Neural cell (in vitro differentiated cells): ENCODE data around the gene TMEM134. TPM values are rescaled to one million over a fixed set of nuclear protein-coding genes. Genes with fewer than 3 reads are reported as not detected.

Experiments
- H2AFZ ChIP-seq: fragments of 200-600, 300-800 bp; sonication (generic), shearing (Covaris generic); 2 replicates; pipeline ENCODE4 v1.6.0; 2014; ENCODE audit warnings: low read depth, mild to moderate bottlenecking, antibody characterized with exemption, low read length, moderate library complexity
- H3F3A ChIP-seq: fragments of 200-600 bp; shearing (Covaris generic); 2 replicates; pipeline ENCODE4 v1.6.1; 2016; ENCODE audit warnings: mild to moderate bottlenecking, moderate library complexity, mixed read lengths, antibody characterized with exemption, low read length; ENCODE audit not compliant: insufficient read depth, poor library complexity, severe bottlenecking
- H3K27ac ChIP-seq: fragments of 200-600, 300-800 bp; sonication (generic), shearing (Covaris generic); 2 replicates; pipeline ENCODE4 v1.5.1; 2014; ENCODE audit warnings: mild to moderate bottlenecking, low read length, moderate library complexity
- H3K27me3 ChIP-seq: fragments of 300-800, 200-600 bp; sonication (generic), shearing (Covaris generic); 2 replicates; pipeline ENCODE4 v1.6.0; 2014; ENCODE audit warnings: mild to moderate bottlenecking, low read depth, low read length, moderate library complexity; ENCODE audit not compliant: insufficient read depth
- H3K36me3 ChIP-seq: fragments of 300-800, 200-600 bp; sonication (generic), shearing (Covaris generic); 2 replicates; pipeline ENCODE4 v1.5.1; 2014; ENCODE audit warnings: mild to moderate bottlenecking, antibody characterized with exemption, low read length, moderate library complexity; ENCODE audit not compliant: insufficient read depth
- H3K4me2 ChIP-seq: fragments of 300-800, 200-600 bp; sonication (generic), shearing (Covaris generic); 2 replicates; pipeline ENCODE4 v1.6.0; 2014; ENCODE audit warnings: mild to moderate bottlenecking, low read length
- H3K4me3 ChIP-seq: fragments of 300-800, 200-600 bp; sonication (generic), shearing (Covaris generic); 2 replicates; pipeline ENCODE4 v1.5.1; 2014; ENCODE audit warnings: mild to moderate bottlenecking, low read length, moderate library complexity
- H3K79me2 ChIP-seq: fragments of 200-600 bp; shearing (Covaris generic); replicated peaks from 2 replicates; pipeline ENCODE4 v1.6.0; 2014; ENCODE audit warnings: mild to moderate bottlenecking, low read length, moderate library complexity; ENCODE audit not compliant: insufficient read depth
- H3K9ac ChIP-seq: fragments of 300-800, 200-600 bp; sonication (generic), shearing (Covaris generic); 2 replicates; pipeline ENCODE4 v1.6.1; 2016; ENCODE audit warnings: mild to moderate bottlenecking, low read length, mixed read lengths
- H3K9me2 ChIP-seq: fragments of 200-600 bp; shearing (Covaris generic); 2 replicates; pipeline ENCODE4 v1.6.1; 2016; ENCODE audit warnings: mild to moderate bottlenecking, low read length, mixed read lengths; ENCODE audit not compliant: insufficient read depth
- H3K9me3 ChIP-seq: fragments of 200-600, 300-800 bp; sonication (generic), shearing (Covaris generic); 2 replicates; pipeline ENCODE4 v1.6.1; 2016; ENCODE audit warnings: mild to moderate bottlenecking, mixed run types, low read length, moderate library complexity, mixed read lengths
- H4K20me1 ChIP-seq: fragments of 200-600 bp; shearing (Covaris generic); 2 replicates; pipeline ENCODE4 v1.6.1; 2016; ENCODE audit warnings: mild to moderate bottlenecking, mixed run types; ENCODE audit not compliant: insufficient read depth
- EP300 ChIP-seq: fragments of 450-650 bp; conservative IDR thresholded peaks from 2 replicates; pipeline ENCODE4 v1.6.1; 2014; ENCODE audit warnings: antibody characterized with exemption, mild to moderate bottlenecking, moderate library complexity; ENCODE audit not compliant: poor library complexity, severe bottlenecking
- EZH2 ChIP-seq: fragments of 200-600, 300-800 bp; shearing (Covaris generic), sonication (generic); IDR thresholded peaks from 2 replicates; pipeline ENCODE4 v1.6.1; 2014; ENCODE audit warnings: antibody characterized with exemption, low read length, borderline replicate concordance, mild to moderate bottlenecking; ENCODE audit not compliant: insufficient read depth, poor library complexity, severe bottlenecking
- MXI1 ChIP-seq: fragments of 450-650 bp; conservative IDR thresholded peaks from 2 replicates; pipeline ENCODE4 v1.6.1; 2014; ENCODE audit warnings: antibody characterized with exemption, mild to moderate bottlenecking; ENCODE audit not compliant: poor library complexity, severe bottlenecking
- POLR2AphosphoS5 ChIP-seq: IDR thresholded peaks from 2 replicates; pipeline ENCODE4 v1.6.1; 2012
- RAD21 ChIP-seq: fragments of 450-650 bp; conservative IDR thresholded peaks from 2 replicates; pipeline ENCODE4 v1.6.1; 2014; ENCODE audit warnings: antibody characterized with exemption, mild to moderate bottlenecking, moderate library complexity
- SMC3 ChIP-seq: fragments of 450-650 bp; conservative IDR thresholded peaks from 2 replicates; pipeline ENCODE4 v1.6.1; 2014; ENCODE audit warnings: antibody characterized with exemption, mild to moderate bottlenecking, moderate library complexity; ENCODE audit not compliant: poor library complexity
- TAF1 ChIP-seq: IDR thresholded peaks from 2 replicates; pipeline ENCODE4 v1.6.1; 2012; ENCODE audit warnings: low read depth
- polyA plus RNA-seq: library from polyadenylated mRNA; depleted of rRNA; stranded (reverse); fragments of >200 nt; gene quantifications from 2 replicates; pipeline ENCODE4 v1.2.3, GENCODE V29; 2014
- TF ChIP-seq, protein P1 (sequence below): fragments of 450-650 bp; IDR thresholded peaks from 2 replicates; pipeline ENCODE4 v1.5.1; 2014; ENCODE audit warnings: antibody characterized with exemption, mild to moderate bottlenecking, moderate library complexity; ENCODE audit not compliant: poor library complexity, severe bottlenecking
- TF ChIP-seq, protein P2 (sequence below): IDR thresholded peaks from 2 replicates; pipeline ENCODE4 v1.6.1; 2012; ENCODE audit warnings: borderline replicate concordance

Gene TMEM134
- polyA plus RNA-seq, 1 donor from 2014 or later = 50.3 TPM

DNA sequence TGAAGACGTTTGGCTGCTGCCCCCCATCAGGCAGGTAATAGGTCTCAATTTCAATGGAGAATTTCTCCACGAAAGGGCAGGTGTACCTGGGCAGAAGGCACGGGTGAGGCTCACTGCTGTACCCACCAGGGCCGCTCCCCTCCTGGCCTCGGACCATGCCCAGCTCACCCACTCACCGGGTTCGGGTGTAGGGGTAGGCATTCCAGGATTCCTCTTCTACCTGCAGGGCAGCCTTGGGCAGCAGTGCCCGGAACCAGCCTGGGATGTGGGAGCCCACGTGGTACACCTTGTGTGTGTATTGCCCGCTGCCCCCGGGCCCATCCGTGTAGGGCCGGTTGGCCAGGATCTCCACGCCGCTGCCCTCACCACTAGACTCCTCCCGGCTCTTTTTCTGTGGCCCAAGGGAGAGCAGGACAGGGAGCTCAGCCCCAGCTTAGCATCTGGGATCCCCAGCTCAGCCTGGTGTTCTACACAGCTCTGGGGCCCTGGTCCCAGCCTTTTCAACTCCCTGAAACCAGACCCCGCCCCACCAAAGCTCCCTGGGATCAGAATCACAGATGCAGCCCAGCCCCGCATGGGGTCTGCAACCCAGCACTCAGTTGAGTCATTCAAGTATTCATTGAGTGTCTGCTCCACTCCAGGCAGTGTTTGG, 33.4 kb upstream of the TMEM134 start:
- peaks cover 15% of the 10 kb centered on the region for H3K79me2 ChIP-seq
- no peaks in the 10 kb centered on the region for H3K36me3 ChIP-seq
- peak overlapping the region; percentile 88 for H3K4me2 ChIP-seq
- H3K27ac ChIP-seq = no peak overlapping the region
- H3K4me3 ChIP-seq = peak overlapping the region; percentile 89
- no peaks in the 10 kb centered on the region for H3K9me2 ChIP-seq
- no peak overlapping the region for H3K9ac ChIP-seq
- no peak overlapping the region for H2AFZ ChIP-seq
- H4K20me1 ChIP-seq = no peaks in the 10 kb centered on the region
- no peaks in the 10 kb centered on the region for H3F3A ChIP-seq
- no peaks in the 10 kb centered on the region for H3K27me3 ChIP-seq
- TF ChIP-seq EZH2 (no peak), POLR2AphosphoS5 (no peak), EP300 (no peak)
- TF ChIP-seq, protein P1, sequence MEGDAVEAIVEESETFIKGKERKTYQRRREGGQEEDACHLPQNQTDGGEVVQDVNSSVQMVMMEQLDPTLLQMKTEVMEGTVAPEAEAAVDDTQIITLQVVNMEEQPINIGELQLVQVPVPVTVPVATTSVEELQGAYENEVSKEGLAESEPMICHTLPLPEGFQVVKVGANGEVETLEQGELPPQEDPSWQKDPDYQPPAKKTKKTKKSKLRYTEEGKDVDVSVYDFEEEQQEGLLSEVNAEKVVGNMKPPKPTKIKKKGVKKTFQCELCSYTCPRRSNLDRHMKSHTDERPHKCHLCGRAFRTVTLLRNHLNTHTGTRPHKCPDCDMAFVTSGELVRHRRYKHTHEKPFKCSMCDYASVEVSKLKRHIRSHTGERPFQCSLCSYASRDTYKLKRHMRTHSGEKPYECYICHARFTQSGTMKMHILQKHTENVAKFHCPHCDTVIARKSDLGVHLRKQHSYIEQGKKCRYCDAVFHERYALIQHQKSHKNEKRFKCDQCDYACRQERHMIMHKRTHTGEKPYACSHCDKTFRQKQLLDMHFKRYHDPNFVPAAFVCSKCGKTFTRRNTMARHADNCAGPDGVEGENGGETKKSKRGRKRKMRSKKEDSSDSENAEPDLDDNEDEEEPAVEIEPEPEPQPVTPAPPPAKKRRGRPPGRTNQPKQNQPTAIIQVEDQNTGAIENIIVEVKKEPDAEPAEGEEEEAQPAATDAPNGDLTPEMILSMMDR = no peak
- H3K9me3 ChIP-seq = no peaks in the 10 kb centered on the region

DNA sequence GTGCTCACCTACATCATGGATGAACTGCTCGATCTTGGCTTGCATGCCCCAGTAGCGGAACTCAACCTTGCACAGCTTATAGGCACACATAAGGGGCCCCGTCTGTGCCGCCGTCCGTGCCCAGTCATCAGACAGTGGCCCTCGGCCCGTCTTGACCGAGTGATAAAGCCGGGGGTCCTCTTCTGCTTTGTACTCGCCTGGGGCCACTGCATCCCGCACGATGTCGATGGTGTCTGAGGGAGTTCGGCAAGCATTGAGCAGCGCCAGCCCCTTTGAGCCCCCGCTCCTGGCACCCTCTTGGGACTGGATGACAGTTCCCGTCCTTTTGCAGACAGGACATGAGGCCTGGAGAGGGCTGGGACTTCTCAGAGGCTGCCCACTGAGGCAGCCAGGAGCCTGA, 32.8 kb upstream of the TMEM134 start:
- Histone ChIP-seq H3K9me2 (no peaks in the 10 kb centered on the region), H3F3A (no peaks in the 10 kb centered on the region), H3K27me3 (no peaks in the 10 kb centered on the region), H3K4me2 (no peak overlapping the region), H3K9me3 (no peaks in the 10 kb centered on the region), H3K27ac (no peak overlapping the region), H3K4me3 (no peak overlapping the region), H2AFZ (no peak overlapping the region), H3K79me2 (peaks cover 15% of the 10 kb centered on the region), H4K20me1 (no peaks in the 10 kb centered on the region), H3K9ac (no peak overlapping the region), H3K36me3 (no peaks in the 10 kb centered on the region)
- TF ChIP-seq EZH2 (no peak), TAF1 (no peak), SMC3 (no peak), MXI1 (no peak), RAD21 (no peak), POLR2AphosphoS5 (no peak), EP300 (no peak)
- TF ChIP-seq, protein P1 = no peak
- TF ChIP-seq, protein P2, sequence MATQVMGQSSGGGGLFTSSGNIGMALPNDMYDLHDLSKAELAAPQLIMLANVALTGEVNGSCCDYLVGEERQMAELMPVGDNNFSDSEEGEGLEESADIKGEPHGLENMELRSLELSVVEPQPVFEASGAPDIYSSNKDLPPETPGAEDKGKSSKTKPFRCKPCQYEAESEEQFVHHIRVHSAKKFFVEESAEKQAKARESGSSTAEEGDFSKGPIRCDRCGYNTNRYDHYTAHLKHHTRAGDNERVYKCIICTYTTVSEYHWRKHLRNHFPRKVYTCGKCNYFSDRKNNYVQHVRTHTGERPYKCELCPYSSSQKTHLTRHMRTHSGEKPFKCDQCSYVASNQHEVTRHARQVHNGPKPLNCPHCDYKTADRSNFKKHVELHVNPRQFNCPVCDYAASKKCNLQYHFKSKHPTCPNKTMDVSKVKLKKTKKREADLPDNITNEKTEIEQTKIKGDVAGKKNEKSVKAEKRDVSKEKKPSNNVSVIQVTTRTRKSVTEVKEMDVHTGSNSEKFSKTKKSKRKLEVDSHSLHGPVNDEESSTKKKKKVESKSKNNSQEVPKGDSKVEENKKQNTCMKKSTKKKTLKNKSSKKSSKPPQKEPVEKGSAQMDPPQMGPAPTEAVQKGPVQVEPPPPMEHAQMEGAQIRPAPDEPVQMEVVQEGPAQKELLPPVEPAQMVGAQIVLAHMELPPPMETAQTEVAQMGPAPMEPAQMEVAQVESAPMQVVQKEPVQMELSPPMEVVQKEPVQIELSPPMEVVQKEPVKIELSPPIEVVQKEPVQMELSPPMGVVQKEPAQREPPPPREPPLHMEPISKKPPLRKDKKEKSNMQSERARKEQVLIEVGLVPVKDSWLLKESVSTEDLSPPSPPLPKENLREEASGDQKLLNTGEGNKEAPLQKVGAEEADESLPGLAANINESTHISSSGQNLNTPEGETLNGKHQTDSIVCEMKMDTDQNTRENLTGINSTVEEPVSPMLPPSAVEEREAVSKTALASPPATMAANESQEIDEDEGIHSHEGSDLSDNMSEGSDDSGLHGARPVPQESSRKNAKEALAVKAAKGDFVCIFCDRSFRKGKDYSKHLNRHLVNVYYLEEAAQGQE = no peak
